Stimulated activated CD4-positive, alpha-beta T cell treated with anti-CD3 and anti-CD28 coated beads, Interleukin-1b, Interleukin-23, amount 100 ng/mL, for 4 hours (primary cell): Measurements from ENCODE around the gene MLC1.

ENCODE experiments used
- DNase-seq, 2 donors: peaks; one replicate each; pipeline ENCODE4 v3.0.0-alpha.2; 2020; ENCODE audit warnings: low read depth in 2 of 2

Gene MLC1

GRCh38 chr22:50016308-50016987, 68.8 kb downstream of the MLC1 start:
- no peak for DNase-seq

- DNase-seq = no peak
These were observed 69.5 kb downstream of the MLC1 start for GRCh38 chr22:50015451-50016307.

- no peak for DNase-seq
These were observed 70.4 kb downstream of the MLC1 start for GRCh38 chr22:50014655-50015401.

GRCh38 chr22:50014053-50014501, 71.1 kb downstream of the MLC1 start:
- no peak for DNase-seq

- no peak for DNase-seq
These were observed 72.7 kb downstream of the MLC1 start, which contains the start of gene IL17REL for GRCh38 chr22:50012211-50013181. IL17REL (minus strand) TSS chr22:50012765; CDS start chr22:50012646, 119 bp downstream.

GRCh38 chr22:50011447-50012210, 73.6 kb downstream of the MLC1 start:
- DNase-seq = no peak

GRCh38 chr22:50010676-50011446, 74.4 kb downstream of the MLC1 start:
- peak; percentile 69 to 76 for DNase-seq

GRCh38 chr22:50009765-50010675, 75.2 kb downstream of the MLC1 start:
- no peak for DNase-seq
